ENCODE data around the gene SLC7A1.

The SLC7A1 gene

DNA sequence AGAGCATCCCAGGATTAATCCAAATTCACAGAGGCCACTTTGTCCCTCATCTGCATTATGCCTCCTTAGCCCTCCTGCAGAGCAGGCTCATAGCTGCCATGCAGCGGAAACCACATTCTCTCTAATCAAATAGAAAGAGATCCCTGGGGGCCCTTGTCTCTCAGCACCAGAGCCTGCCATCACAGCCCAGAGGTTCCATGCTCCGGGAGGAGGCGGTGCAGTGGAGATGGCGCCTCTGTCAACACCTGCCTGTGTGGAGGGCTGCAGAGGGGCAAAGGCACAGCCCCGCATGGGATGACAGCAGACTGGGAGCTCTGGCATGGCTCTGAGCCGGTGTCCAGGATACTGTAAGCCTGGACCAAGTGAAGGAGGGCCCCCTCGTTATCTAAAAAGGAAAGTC, 111.3 kb downstream of the SLC7A1 start:
- no peak for DNase-seq

DNA sequence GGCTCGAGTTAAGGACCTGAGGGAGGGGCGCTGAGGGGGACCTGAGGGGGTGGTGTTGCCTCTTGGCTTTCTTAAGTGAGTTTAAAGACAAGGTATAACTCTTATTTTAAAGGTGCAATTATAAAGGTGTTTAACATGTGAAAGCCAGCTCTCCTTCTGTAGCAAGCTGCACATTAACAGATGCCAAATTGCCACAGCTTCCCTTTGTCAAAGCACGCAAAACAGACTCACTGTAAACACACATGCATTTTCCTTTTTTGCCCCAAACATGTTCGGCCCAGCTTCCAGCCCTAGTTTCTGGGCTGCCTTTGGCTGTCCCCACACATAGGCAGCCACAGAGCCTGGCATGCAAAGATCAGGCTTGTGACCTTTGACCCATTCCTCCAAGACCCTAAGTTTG, 111.9 kb downstream of the SLC7A1 start:
- DNase-seq, result no peak

DNA sequence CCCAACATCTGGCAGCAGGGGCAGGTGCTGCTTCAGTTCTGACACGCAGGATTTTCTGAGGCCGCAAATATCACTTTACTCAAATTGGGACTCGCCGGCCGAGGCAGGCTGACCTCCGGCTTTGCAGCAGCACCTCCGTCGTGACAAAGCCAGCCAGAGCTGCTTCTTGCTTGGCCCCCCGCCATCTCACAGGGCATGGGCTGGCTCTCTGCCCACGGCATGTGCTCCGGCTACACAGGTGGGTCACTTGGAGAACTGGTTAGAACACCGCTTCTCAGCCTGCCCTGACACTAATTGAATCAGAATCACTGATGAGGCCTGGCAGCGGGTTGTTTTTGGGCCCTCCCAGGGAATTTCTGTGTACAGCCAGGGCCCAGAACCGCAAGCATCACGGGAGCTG, 112.3 kb downstream of the SLC7A1 start:
- no peak for DNase-seq

DNA sequence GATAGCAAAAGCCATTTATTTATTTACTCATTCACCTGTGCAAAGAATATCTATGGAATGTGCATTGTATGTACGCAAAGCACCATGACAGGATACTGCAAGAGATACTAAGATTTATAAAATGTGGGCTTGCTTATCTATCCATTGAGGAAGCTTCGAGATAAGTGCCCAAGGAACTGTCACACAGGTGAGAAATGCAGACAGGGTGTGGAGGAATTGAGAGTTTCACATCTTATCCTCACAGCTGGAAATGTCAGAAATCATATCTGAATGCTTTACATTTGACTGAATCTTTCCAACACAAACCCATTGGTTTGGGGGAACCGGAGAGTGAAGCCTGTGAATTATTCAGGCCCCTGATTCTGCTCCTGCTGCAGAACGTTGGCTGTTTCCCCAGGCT, 113.0 kb downstream of the SLC7A1 start:
- DNase-seq, result no peak

DNA sequence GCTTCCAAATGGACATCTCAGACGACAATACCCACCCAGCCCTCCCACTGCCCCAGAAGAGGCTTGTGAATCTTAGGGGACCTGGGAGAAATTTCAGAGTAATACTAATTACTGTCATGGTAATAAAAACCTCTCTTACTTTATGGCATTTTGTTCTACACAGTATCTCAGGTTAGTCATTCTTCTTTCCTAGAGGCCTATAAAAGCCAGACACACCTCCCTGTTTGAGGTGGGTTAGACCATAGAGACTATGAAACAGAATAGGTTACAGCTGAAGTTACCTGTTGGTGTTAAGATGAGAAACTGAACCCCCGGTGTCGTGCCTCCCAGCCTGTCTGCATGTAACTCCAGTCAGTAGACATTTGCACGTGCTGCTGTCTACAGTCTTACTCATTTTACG, 113.9 kb downstream of the SLC7A1 start:
- DNase-seq, result no peak

DNA sequence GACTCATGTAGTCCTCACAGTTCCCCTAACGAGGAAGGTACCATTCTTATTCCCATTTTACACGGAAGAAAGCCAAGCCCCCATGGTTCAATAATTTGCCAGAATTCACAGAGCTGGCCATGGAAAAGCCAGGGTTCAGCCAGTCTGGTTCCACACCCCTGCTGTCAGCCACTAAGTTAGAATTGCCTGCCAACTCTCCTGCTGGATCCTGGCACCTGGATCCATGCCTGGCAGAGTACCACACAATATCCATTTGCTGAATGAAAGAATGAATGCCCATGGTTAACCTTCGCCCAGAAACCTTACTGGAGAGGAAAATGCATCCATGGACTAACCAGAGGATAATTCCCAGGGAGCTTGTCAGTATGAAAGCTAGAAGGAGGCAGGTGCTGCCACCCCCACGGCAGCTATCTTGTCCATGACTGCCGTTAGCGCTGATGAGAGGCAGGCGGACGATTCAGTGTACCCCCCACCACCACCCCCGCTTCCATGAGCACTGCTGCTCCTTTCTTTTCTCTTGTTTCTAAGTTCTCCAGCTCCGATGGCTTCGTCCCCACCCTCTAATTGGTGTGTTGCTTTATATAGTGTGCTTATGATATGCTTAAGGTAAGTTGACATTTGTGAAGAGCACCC, 114.5 kb downstream of the SLC7A1 start:
- no peak for DNase-seq

DNA sequence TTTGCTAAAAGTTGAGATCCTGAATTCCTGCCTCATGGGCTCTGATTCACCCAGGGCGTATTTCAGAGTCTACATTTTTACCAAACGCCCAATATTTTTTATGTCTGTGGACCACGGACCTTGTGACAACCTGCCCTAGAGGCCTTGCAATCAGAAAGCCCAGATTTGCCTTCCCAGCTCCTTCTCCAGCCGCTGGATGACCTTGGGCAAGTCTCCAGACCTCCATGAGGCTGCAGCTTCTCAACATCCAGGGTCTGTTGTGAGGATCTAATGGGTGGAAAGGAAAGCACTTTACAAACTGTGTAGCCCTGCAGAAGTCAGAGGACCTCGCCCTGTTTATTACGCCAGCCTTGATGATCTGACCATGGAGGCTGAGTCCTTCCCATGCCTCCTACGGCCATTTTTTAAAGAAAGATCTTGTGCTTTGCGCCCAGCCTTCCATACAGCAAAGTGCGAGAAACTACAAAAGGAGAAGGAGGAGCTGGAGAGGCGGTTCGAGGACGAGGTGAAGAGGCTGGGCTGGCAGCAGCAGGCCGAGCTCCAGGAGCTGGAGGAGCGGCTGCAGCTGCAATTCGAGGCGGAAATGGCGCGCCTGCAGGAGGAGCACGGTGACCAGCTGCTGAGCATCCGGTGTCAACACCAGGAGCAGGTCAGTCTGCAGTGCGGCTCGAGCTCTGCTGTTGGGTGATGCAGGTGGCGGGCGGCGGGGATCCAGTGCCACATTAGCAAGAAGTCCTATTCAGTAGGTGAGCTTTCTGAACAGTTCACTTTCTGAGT, 115.6 kb downstream of the SLC7A1 start:
- DNase-seq, result no peak

DNA sequence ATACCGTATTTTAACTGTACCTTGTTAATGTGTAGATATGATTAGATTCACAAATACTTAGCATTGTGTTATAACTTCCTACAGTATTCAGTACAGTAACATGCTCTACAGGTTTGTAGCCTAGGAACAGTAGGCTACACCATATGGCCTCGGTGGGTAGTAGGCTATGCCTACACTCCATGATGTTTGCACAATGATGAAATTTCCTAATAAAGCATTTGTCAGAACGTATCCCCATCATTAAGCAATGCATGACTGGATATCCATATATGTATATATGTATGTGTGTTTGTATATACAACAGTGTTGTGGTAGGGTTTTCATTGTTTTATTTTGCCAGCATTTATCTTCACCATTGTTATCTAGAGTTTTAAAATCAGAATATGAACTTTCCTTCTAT, 119.4 kb downstream of the SLC7A1 start:
- DNase-seq, result no peak

DNA sequence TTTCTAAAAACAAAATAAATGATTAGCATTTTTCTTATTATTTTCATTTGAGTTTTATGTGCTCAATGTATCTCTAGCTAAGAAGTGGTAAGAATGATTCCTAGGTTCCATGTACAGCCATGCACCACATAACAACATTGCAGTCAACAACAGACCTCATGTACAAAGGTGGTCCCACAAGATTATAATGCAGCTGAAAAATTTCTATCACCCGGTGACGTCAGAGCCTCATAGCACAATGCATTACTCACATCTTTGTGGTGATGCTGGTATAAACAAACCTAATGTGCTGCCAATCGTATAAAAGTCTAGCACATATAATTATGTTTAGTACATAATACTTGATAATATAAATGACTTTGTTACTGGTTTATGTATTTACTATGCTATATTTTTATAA, 120.5 kb downstream of the SLC7A1 start:
- no peak for DNase-seq

DNA sequence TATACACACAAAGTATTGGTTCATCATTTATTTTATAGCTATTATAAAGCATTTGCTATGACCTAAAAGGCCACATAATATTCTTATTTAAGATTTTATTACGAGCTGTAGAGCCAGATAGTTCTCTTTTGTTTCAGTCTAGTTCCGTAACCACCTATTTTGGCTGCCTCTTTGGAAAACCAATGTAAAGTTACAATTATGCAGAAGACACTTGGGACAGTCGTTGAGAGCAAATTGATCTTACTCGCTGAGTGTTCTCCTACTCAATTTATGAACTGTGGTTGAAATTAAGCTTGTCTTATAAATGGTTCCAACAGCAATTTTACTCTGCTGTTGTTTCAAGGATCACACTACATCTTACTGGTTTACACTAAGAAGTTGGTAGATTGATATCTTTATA, 122.3 kb downstream of the SLC7A1 start:
- no peak for DNase-seq

DNA sequence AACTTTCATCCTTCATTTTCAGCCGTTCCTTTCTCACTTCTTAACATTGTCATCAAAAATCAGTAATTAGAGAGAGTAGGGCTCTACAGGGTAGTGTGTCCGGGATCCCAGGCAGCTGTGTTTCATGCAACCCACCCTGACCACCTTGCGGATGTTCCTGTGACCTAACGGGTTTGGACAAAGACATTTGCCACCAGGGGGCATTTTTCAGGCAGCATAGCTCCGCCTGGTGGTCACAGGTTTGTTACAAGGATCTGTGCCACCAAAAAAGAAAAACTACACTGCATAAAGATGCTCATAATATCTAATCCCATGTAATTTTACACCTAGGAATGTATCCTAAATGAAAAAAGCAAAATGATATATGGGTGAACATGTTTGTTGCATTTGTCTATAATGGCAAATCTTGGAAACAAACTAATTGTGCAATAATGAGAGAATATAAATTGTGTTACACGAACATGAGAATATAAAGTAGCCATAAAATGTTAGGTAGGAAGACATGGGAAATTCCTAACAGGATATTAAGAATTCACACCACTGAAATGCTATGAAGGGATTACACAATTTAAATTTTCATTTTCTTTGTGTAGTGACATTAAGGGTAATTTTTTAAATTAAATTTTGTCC, 123.0 kb downstream of the SLC7A1 start:
- peak in 1 of 4 experiments; percentile 1 for DNase-seq

DNA sequence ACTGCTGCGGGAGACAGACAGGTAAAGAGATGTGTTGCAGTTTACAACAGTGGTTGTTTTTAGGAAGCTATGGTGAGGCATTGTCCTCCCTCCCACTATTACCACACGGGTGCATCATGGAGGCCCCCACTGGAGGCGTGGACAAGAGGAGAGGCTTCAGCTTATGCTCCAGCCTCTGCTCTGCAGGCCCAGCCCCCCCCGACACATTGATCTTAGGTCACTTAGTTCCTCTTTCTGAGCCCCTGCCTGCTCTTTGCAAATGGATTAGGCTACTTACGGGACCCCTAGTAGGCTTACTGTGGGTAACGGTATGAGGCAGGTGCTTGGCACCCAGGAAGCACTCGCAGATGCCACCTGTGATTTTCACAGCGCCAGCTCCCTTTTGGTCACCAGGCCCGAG, 123.9 kb downstream of the SLC7A1 start:
- no peak for DNase-seq

DNA sequence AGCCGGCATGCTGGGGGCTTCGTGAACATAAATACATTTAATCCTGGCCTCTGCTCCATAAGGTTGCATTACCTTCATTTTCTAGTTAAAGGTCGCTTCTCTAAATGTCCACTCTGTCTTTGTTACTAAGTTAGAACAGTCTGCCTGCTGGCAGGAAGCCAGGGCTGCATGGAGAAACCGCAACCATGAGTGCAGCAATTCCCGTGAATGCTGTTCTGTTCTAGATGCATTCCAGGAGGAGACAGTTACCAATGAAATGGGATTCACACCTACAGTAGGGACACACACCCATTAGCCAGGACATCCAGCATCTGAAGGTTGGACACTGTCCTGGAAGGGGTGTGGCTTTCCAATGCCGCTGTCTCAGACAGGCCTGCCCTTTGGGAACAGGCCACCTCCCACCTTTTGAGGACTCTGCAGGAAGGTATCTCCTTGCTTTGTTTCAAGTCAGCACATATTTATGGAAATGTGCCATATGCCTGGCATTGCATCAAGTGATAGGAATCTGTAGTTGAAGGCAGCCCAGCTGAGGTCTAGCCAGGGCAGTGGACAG, 129.7 kb downstream of the SLC7A1 start:
- no peak for DNase-seq

DNA sequence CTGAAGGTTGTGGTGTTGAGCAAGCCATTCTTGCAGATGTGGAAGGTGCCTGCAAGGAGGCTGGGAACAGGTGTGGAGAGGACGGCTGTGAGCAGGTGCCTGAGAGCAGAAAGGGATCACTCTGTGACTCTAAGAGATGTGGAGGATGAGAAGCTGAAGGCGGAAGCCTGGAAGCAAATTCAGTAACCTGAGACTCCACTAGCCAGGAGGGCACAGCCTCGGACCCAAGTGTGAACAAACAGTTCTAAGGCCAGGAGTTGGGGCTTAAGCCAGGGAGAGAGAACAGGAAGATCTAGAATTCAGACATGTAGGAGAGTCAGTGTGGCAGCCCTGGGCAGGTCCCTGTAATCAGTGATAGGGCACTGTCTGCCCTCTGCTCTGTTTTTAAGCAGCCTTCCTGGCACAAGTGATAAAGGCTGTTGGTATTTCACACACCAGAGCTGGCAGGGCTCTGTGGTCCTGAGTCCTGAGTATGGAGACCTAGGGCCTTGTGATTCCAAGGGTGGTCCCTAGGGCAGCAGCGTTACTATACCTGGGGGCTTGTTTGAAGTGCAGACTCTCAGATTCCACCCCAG, 131.3 kb downstream of the SLC7A1 start:
- no peak for DNase-seq

DNA sequence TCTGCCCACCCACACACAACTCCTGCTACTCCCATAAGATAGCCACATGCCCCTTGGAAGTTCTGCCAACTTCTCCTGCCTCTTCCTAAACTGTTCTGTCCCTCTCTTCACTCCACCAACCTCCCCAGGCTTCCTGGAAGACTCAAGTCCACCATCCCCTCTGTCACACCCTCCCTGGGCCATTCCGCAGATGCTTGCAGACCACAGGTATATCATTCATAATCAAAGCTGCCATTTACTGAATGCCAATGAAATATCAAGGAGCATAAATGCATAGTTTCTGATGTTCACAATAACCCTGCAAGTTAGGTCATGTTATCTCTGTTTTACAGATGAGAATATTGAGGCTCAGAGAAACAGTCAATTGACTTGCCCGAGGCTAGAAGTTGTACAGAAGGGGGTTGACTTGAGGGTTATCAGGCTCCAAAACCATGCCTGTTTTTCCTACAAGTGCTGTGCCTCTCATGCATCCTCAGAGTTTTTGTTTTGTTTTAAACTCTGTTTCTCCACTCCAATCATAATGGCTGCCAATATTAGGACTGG, 135.6 kb downstream of the SLC7A1 start:
- DNase-seq, result no peak

All from activated naive CD4-positive, alpha-beta T cell (primary cell).